GM19240 (cell line): Measurements from ENCODE around the gene PCSK6.
"Not testable (repeated sequence)": the region's sequence is repeated elsewhere in the genome, so short reads cannot be mapped to it uniquely, and the experiment has no call there.

Experiments
- DNase-seq: peaks from one replicate; pipeline ENCODE4 v3.0.0; 2011; ENCODE audit warnings: low spot score; ENCODE audit not compliant: insufficient read length

Gene PCSK6

GRCh38 chr15:101463696-101464095, 25.8 kb downstream of the PCSK6 start:
- not testable (repeated sequence) for DNase-seq

DNA sequence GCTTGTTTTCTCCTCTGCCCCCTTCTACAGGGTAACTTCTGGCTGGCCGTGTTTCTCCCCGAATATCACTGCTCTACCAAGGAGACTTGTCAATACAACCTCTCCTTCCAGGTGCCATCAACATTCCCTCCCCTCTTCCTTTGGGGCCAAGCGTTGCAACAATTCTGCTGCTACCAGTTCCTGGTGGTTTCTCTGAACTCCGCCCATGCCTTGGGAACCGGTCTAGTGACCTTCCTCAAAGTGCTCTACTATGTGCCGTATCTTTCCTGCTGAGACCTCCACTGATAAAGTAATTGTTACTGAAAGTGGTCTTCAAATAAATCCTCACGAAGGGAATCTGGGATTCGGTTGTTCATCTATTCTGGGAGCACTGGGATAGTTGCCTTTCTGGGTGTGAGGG, 26.2 kb downstream of the PCSK6 start:
- no peak for DNase-seq

GRCh38 chr15:101461097-101461496, 28.4 kb downstream of the PCSK6 start:
- no peak for DNase-seq

DNA sequence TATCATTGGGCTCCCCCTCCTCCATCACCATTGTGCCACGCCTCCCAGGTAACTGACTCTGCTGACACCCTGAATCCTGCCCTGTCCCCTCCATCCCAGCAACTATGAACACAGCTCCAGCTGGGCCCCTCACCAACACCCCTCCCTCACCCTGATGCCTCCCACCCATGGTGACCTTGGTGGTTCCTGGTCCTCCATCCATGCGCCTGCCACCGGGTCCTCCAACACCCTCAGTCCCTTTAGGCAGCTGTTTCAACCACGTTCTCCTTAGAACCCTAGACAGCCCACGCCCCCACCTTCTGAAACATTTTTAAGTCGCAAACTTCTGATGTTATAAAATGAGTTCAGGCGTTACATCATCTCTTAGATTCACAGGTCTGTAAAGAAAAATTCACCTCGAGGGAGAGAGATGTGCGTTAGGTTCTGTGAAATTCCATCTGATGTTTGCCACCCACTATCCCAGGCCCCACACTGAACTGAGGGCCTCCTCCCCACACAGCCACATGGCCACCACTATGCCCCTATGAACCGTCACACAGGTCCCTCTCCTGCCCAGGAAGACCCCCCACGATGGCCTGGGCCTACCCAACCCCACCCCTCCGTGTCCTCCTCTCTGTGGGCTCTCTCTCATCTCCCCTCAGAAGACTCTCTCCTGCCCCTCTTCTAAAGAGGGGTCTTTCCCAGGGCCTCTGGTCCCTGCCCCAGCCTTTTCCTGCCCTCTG, 29.8 kb downstream of the PCSK6 start:
- no peak for DNase-seq

DNA sequence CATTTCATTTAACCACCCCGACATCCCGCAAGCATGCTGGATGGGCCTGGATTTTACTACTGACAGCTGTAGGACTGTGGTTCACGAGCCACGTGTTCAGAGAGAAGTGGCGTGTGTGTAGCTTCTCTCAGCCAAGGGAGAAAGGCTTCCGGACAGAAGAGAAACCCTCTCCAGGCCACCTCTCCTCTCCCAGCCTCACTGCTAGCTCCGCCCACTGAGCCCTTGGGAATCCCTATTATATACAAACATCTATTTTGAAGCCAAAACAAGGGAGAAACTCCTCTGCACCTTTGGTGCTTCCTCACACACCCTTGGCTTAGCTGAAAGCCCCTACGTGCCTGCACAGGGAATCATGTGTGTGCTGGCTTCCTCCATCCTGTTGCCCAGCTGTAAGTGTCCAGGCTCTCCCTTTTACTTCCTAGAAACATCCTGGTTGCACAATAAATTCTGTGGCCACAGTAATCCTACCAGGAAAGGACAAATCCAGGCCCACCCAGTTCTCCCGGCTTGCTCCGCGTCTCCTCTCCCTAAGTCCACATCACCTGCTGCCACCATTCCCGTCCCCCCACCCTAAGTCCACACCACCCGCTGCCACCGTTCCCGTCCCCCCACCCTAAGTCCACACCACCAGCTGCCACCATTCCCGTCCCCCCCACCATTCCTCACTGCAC, 30.5 kb downstream of the PCSK6 start:
- DNase-seq = no peak

- no peak for DNase-seq
These were observed 31.2 kb downstream of the PCSK6 start for GRCh38 chr15:101458158-101458900.

GRCh38 chr15:101457696-101458095, 31.8 kb downstream of the PCSK6 start:
- no peak for DNase-seq

GRCh38 chr15:101456057-101456739, 33.3 kb downstream of the PCSK6 start:
- DNase-seq = no peak

DNA sequence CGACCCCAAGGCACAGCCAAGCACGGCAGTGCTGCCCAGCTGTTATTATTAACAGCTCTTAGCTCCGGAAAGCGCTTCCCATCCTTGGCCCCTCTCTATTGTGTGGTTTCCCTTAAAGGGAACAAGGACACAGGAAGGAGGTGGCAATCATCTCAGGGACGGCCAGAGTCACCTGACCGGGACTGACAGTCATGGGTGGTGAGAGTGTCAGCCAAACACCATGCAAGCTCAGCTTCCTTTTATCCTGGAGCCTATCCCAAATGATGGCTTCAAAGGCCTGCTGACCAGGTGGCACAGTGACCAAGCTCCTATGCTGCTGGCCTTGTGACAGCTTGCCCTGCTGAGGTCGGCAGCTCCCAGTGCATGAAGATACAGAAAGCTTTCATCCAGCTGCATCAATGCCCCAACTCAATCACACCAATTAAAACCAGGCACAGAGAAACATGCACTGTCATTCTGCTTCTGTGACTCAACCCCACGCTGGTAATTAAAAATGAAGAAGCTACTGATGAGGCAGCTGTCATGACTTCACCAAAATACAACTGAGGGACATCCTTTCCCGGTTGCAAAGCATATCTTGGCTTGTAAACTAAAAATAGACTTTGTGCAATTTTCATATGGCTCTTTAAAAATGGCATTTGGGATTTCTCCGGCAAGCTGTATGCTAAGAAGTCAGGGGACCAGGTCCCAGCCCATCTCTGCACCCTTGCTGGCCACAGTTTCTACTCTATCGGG, 34.0 kb downstream of the PCSK6 start:
- DNase-seq = no peak

DNA sequence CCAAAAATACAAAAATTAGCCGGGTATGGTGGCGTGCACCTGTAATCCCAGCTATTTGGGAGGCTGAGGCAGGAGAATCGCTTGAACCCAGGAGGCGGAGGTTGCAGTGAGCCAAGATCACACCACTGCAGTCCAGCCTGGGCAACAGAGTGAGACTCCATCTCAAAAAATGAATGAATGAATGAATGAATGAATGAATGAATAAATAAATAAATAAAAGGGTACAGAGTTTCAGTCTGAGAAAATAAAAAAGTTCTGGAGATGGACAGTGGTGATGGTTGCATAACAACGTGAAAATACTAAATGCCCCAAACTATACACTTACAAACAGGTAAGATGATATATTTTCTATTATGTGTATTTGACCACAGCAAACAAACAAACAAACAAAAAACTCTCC, 34.7 kb downstream of the PCSK6 start:
- DNase-seq = not testable (repeated sequence)

- DNase-seq = no peak
These were observed 35.1 kb downstream of the PCSK6 start for GRCh38 chr15:101454365-101454764.

- no peak for DNase-seq
These were observed 36.1 kb downstream of the PCSK6 start for GRCh38 chr15:101453123-101454120.

- no peak for DNase-seq
These were observed 36.9 kb downstream of the PCSK6 start for GRCh38 chr15:101452572-101452971.

DNA sequence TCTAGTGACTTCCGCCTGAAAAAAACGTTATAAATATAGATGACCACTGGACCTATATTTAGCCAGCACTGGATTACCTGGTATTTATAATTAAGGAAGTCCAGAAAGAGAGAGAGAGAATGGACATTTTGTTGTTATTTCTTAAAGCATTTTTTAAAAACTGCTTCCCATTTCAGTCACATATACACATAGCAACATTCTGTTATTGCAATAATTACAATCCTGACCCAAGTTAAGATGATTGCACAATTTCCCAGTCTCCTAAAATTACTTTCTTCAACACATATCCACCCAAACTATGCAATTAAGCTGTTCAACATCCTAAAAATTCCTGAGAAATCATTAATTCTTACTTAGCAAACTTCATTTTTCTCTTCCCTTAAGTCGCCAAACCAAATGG, 37.7 kb downstream of the PCSK6 start:
- no peak for DNase-seq

GRCh38 chr15:101451266-101451799, 38.2 kb downstream of the PCSK6 start:
- DNase-seq = no peak

- DNase-seq = no peak
These were observed 38.9 kb downstream of the PCSK6 start for GRCh38 chr15:101450403-101451265.

GRCh38 chr15:101449471-101450402, 39.8 kb downstream of the PCSK6 start:
- DNase-seq = no peak

DNA sequence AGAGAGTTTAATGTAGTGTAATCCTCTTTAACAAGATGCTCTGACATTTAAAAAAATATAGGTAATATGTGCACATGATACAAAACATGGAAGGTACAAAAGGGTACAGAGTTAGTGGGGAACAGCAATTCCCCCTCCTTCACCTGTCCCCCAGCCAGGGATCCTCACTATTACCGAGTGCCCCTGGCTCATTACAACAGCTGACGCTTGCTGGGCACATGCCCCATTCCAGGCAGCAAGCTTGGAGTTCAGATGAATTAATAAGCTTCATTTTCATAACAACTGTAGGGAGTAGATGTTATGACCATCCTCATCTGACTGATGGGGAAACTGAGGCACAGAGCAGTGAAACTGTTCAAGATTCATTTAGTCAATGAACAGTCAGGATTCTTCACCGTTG, 41.2 kb downstream of the PCSK6 start:
- no peak for DNase-seq
